Retina (tissue), 1 donor: ENCODE data around the gene PAQR8.
"Not testable (repeated sequence)": the region's sequence is repeated elsewhere in the genome, so short reads cannot be mapped to it uniquely, and the experiment has no call there.

Source experiments
- DNase-seq: peaks from one replicate; pipeline ENCODE4 v3.0.0-alpha.2; 2016

PAQR8 gene

GRCh38 chr6:52381249-52381648 is 19.3 kb downstream of the PAQR8 start:
- no peak for DNase-seq

GRCh38 chr6:52384145-52384766 is 22.3 kb downstream of the PAQR8 start:
- no peak for DNase-seq

- DNase-seq: no peak
These were observed 23.1 kb downstream of the PAQR8 start for GRCh38 chr6:52385074-52385473.

- DNase-seq: not testable (repeated sequence)
These were observed 26.2 kb downstream of the PAQR8 start for GRCh38 chr6:52388119-52388518.

- DNase-seq: no peak
These were observed 26.8 kb downstream of the PAQR8 start for GRCh38 chr6:52388790-52389189.

GRCh38 chr6:52389264-52389625 is 27.3 kb downstream of the PAQR8 start:
- no peak for DNase-seq

GRCh38 chr6:52389626-52390360 is 27.8 kb downstream of the PAQR8 start:
- DNase-seq: peak; percentile 43

GRCh38 chr6:52390361-52390727 is 28.4 kb downstream of the PAQR8 start:
- no peak for DNase-seq

- DNase-seq: peak; percentile 22
These were observed 29.6 kb downstream of the PAQR8 start for GRCh38 chr6:52391599-52391998.

GRCh38 chr6:52392944-52393343 is 31.0 kb downstream of the PAQR8 start:
- no peak for DNase-seq

GRCh38 chr6:52393780-52394179 is 31.8 kb downstream of the PAQR8 start:
- DNase-seq: no peak

- DNase-seq: no peak
These were observed 32.3 kb downstream of the PAQR8 start for GRCh38 chr6:52394251-52394666.

GRCh38 chr6:52395969-52396368 is 34.0 kb downstream of the PAQR8 start:
- no peak for DNase-seq

GRCh38 chr6:52399511-52400312 is 37.8 kb downstream of the PAQR8 start:
- peak; percentile 38 for DNase-seq

- no peak for DNase-seq
These were observed 38.5 kb downstream of the PAQR8 start for GRCh38 chr6:52400313-52401041.

GRCh38 chr6:52403086-52403485 is 41.1 kb downstream of the PAQR8 start:
- DNase-seq: no peak

- DNase-seq: no peak
These were observed 41.7 kb downstream of the PAQR8 start for GRCh38 chr6:52403627-52404026.

GRCh38 chr6:52405243-52405642 is 43.3 kb downstream of the PAQR8 start:
- DNase-seq: no peak

- DNase-seq: peak; percentile 33
These were observed 45.5 kb downstream of the PAQR8 start for GRCh38 chr6:52407467-52407866.

GRCh38 chr6:52409499-52409898 is 47.5 kb downstream of the PAQR8 start:
- DNase-seq: no peak

GRCh38 chr6:52410979-52411378 is 49.0 kb downstream of the PAQR8 start:
- no peak for DNase-seq

- no peak for DNase-seq
These were observed 50.0 kb downstream of the PAQR8 start for GRCh38 chr6:52411911-52412310.

- no peak for DNase-seq
These were observed 53.4 kb downstream of the PAQR8 start for GRCh38 chr6:52415333-52415732.
